HL-60 (cell line): ENCODE measurements around the gene KIAA1671.

Source experiments
- GABPA ChIP-seq: IDR thresholded peaks from 2 replicates; pipeline ENCODE4 v1.6.1; 2012; ENCODE audit warnings: low read depth
- POLR2AphosphoS5 ChIP-seq: IDR thresholded peaks from 2 replicates; pipeline ENCODE4 v1.6.1; 2012; ENCODE audit warnings: low read depth
- SPI1 ChIP-seq: IDR thresholded peaks from 2 replicates; pipeline ENCODE4 v1.6.1; 2012; ENCODE audit warnings: low read depth, mild to moderate bottlenecking, borderline replicate concordance
- TF ChIP-seq, protein P1 (sequence below): IDR thresholded peaks from one replicate; pipeline ENCODE4 v1.5.1; 2011; ENCODE audit warnings: low read length, control low read depth, inconsistent platforms; ENCODE audit not compliant: insufficient read depth
- TF ChIP-seq, protein P2 (sequence below): IDR thresholded peaks from 2 replicates; pipeline ENCODE4 v1.6.1; 2012; ENCODE audit warnings: low read depth; ENCODE audit not compliant: insufficient replicate concordance

DNA sequence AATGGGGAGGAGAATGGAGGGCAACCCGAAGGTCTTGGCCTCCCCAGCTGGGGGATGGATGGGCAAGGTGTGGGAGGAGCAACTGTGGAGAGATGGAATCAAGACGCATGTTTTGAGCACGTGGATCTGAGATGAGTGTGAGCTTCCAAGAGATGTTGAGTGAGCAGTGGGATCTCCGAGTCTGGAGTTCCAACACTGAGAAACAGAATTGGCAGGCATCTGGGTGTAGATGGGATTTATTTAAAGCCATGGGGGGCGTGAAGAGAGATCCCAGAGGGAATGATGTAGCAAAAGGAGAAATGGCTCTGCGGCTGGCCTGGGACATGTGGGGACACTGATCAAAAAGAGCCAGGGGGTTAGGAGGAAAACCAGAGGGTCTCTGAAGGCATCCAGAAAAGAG, 95.6 kb downstream of the KIAA1671 start:
- TF ChIP-seq, protein P1, sequence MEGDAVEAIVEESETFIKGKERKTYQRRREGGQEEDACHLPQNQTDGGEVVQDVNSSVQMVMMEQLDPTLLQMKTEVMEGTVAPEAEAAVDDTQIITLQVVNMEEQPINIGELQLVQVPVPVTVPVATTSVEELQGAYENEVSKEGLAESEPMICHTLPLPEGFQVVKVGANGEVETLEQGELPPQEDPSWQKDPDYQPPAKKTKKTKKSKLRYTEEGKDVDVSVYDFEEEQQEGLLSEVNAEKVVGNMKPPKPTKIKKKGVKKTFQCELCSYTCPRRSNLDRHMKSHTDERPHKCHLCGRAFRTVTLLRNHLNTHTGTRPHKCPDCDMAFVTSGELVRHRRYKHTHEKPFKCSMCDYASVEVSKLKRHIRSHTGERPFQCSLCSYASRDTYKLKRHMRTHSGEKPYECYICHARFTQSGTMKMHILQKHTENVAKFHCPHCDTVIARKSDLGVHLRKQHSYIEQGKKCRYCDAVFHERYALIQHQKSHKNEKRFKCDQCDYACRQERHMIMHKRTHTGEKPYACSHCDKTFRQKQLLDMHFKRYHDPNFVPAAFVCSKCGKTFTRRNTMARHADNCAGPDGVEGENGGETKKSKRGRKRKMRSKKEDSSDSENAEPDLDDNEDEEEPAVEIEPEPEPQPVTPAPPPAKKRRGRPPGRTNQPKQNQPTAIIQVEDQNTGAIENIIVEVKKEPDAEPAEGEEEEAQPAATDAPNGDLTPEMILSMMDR: no peak
- TF ChIP-seq POLR2AphosphoS5 (no peak), SPI1 (no peak), GABPA (no peak)
- TF ChIP-seq, protein P2, sequence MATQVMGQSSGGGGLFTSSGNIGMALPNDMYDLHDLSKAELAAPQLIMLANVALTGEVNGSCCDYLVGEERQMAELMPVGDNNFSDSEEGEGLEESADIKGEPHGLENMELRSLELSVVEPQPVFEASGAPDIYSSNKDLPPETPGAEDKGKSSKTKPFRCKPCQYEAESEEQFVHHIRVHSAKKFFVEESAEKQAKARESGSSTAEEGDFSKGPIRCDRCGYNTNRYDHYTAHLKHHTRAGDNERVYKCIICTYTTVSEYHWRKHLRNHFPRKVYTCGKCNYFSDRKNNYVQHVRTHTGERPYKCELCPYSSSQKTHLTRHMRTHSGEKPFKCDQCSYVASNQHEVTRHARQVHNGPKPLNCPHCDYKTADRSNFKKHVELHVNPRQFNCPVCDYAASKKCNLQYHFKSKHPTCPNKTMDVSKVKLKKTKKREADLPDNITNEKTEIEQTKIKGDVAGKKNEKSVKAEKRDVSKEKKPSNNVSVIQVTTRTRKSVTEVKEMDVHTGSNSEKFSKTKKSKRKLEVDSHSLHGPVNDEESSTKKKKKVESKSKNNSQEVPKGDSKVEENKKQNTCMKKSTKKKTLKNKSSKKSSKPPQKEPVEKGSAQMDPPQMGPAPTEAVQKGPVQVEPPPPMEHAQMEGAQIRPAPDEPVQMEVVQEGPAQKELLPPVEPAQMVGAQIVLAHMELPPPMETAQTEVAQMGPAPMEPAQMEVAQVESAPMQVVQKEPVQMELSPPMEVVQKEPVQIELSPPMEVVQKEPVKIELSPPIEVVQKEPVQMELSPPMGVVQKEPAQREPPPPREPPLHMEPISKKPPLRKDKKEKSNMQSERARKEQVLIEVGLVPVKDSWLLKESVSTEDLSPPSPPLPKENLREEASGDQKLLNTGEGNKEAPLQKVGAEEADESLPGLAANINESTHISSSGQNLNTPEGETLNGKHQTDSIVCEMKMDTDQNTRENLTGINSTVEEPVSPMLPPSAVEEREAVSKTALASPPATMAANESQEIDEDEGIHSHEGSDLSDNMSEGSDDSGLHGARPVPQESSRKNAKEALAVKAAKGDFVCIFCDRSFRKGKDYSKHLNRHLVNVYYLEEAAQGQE: no peak
